ENCODE measurements around the gene CAPN9.

DNA sequence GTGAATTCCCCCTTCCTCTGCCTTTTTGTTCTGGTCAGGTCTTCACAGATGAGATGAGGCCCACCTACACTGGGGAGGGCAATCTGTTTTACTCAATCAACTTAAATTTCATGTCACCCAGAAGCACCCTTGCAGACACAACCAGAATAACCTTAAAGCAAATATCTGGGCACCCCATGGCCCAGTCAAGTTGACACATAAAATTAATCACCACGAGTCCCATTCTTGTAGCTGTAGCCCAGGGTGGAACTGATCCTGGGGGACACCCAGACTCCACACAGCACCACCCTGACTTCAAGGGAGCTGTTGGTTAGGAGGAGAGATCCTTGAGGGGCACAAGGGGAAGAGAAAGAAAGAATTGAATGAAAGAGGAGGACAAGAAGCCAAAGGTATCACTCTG lies 23.1 kb downstream of the CAPN9 start:
- TF ChIP-seq, protein P1, sequence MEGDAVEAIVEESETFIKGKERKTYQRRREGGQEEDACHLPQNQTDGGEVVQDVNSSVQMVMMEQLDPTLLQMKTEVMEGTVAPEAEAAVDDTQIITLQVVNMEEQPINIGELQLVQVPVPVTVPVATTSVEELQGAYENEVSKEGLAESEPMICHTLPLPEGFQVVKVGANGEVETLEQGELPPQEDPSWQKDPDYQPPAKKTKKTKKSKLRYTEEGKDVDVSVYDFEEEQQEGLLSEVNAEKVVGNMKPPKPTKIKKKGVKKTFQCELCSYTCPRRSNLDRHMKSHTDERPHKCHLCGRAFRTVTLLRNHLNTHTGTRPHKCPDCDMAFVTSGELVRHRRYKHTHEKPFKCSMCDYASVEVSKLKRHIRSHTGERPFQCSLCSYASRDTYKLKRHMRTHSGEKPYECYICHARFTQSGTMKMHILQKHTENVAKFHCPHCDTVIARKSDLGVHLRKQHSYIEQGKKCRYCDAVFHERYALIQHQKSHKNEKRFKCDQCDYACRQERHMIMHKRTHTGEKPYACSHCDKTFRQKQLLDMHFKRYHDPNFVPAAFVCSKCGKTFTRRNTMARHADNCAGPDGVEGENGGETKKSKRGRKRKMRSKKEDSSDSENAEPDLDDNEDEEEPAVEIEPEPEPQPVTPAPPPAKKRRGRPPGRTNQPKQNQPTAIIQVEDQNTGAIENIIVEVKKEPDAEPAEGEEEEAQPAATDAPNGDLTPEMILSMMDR (IDR thresholded peaks at IDR 0.05): no peak
- TF ChIP-seq POLR2A (IDR thresholded peaks at IDR 0.05) (no peak), POLR2AphosphoS5 (IDR thresholded peaks at IDR 0.05) (no peak)

Measured in prostate gland (tissue), 2 donors.